Measurements from ENCODE around the gene EDEM3.

The EDEM3 gene

GRCh38 chr1:184695023-184695422 is 59.6 kb downstream of the EDEM3 start:
- no peak for TF ChIP-seq CTCF (IDR thresholded peaks at IDR 0.05; ENCODE audit: control insufficient read depth, extremely low read depth, insufficient read depth)
- H3K4me3 ChIP-seq (ENCODE audit: low read depth, low read length) = no peak overlapping the region
- no peak for DNase-seq (ENCODE audit: low read depth)

GRCh38 chr1:184693011-184693410 is 61.6 kb downstream of the EDEM3 start:
- no peak overlapping the region for H3K4me3 ChIP-seq (ENCODE audit: low read depth, low read length)
- TF ChIP-seq CTCF (IDR thresholded peaks at IDR 0.05; ENCODE audit: control insufficient read depth, extremely low read depth, insufficient read depth) = no peak
- DNase-seq (ENCODE audit: low read depth) = no peak

- H3K4me3 ChIP-seq (ENCODE audit: low read depth, low read length) = no peak overlapping the region
- peak; percentile 58 for DNase-seq (ENCODE audit: low read depth)
- TF ChIP-seq CTCF (IDR thresholded peaks at IDR 0.05; ENCODE audit: control insufficient read depth, extremely low read depth, insufficient read depth) = peak; percentile 90
Observed at GRCh38 chr1:184691719-184692324, 62.8 kb downstream of the EDEM3 start.

GRCh38 chr1:184686540-184686939 is 68.1 kb downstream of the EDEM3 start:
- TF ChIP-seq CTCF (IDR thresholded peaks at IDR 0.05; ENCODE audit: control insufficient read depth, extremely low read depth, insufficient read depth) = no peak
- no peak for DNase-seq (ENCODE audit: low read depth)
- no peak overlapping the region for H3K4me3 ChIP-seq (ENCODE audit: low read depth, low read length)

GRCh38 chr1:184685116-184685515 is 69.5 kb downstream of the EDEM3 start:
- TF ChIP-seq CTCF (IDR thresholded peaks at IDR 0.05; ENCODE audit: control insufficient read depth, extremely low read depth, insufficient read depth) = no peak
- no peak for DNase-seq (ENCODE audit: low read depth)
- H3K4me3 ChIP-seq (ENCODE audit: low read depth, low read length) = no peak overlapping the region

- TF ChIP-seq CTCF (IDR thresholded peaks at IDR 0.05; ENCODE audit: control insufficient read depth, extremely low read depth, insufficient read depth) = no peak
- H3K4me3 ChIP-seq (ENCODE audit: low read depth, low read length) = no peak overlapping the region
- no peak for DNase-seq (ENCODE audit: low read depth)
Observed at GRCh38 chr1:184684285-184685074, 70.2 kb downstream of the EDEM3 start.

All from LNCaP clone FGC (cell line).